Neural cell (in vitro differentiated cells): ENCODE measurements around the gene EIF1AD.

Experiments used
- CTCF ChIP-seq: fragments of 450-650 bp; IDR thresholded peaks from 2 replicates; pipeline ENCODE4 v1.5.1; 2014; ENCODE audit warnings: antibody characterized with exemption, mild to moderate bottlenecking, moderate library complexity; ENCODE audit not compliant: poor library complexity, severe bottlenecking
- MXI1 ChIP-seq: fragments of 450-650 bp; conservative IDR thresholded peaks from 2 replicates; pipeline ENCODE4 v1.6.1; 2014; ENCODE audit warnings: antibody characterized with exemption, mild to moderate bottlenecking; ENCODE audit not compliant: poor library complexity, severe bottlenecking
- RAD21 ChIP-seq: fragments of 450-650 bp; conservative IDR thresholded peaks from 2 replicates; pipeline ENCODE4 v1.6.1; 2014; ENCODE audit warnings: antibody characterized with exemption, mild to moderate bottlenecking, moderate library complexity
- SMC3 ChIP-seq: fragments of 450-650 bp; conservative IDR thresholded peaks from 2 replicates; pipeline ENCODE4 v1.6.1; 2014; ENCODE audit warnings: antibody characterized with exemption, mild to moderate bottlenecking, moderate library complexity; ENCODE audit not compliant: poor library complexity

GRCh38 chr11:66042227-66042995, 40.5 kb upstream of the EIF1AD start:
- TF ChIP-seq CTCF (no peak), MXI1 (no peak), RAD21 (no peak), SMC3 (no peak)
